ENCODE data around the gene BACE2. TPM values are rescaled to one million over a fixed set of nuclear protein-coding genes. Genes with fewer than 3 reads are reported as not detected.
A peak's percentile ranks its signal among the peaks of the same experiment; 100 is the strongest.

Gene BACE2
- total and polyA plus RNA-seq, 11 donors, result 3.8 to 30.3 (median 15.6) TPM

DNA sequence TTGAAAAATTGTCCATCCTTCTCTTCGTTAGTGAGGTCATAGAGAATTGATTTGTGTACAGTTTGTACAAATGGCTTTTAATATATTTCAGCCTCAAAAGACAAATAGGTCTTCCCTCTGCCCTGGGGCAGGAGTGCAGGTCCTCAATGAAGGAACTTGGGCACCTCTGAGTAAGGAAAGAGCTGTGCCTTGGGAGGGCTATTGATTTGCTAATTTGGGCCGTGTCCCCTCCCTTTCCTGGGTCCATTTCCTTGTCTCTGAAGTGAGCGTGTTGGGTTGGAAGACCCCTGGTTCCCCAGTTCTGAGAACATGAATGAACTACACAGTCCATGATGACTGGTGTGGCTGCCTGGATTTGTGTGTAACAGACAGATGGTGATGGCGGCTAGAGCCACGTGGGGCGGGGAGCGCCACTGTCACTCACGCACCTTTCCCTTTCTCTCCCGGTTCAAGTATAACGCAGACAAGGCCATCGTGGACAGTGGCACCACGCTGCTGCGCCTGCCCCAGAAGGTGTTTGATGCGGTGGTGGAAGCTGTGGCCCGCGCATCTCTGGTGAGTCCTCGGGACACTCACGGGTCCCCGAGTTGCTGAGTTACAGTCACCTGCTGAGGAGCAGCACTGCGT, 77.7 kb downstream of the BACE2 start:
- ATAC-seq (no peak), DNase-seq (no peak)
- Histone ChIP-seq H3K4me3 (no peak overlapping the region), H3K27ac (no peak overlapping the region), H3K9me3 (no peaks in the 10 kb centered on the region), H3K36me3 (peaks cover 0 to 64% (median 20%) of the 10 kb centered on the region in 9 donors), H3K27me3 (no peaks in the 10 kb centered on the region), H3K4me1 (peaks cover 0 to 13% (median 0%) of the 10 kb centered on the region in 12 donors)
- 93 to 95% (median 94%) methylated on average over 16 to 20 of the region's 20 CpGs for WGBS, 4 donors
- intact Hi-C loops (cut with DNase I), result loop anchor here in 1 of 10 donors (10.0 kb wide), 1 partner anchor 71 kb away; no protein-coding TSS in a partner anchor
- TF ChIP-seq POLR2A (IDR thresholded peaks at IDR 0.05), result no peak
- TF ChIP-seq CTCF (IDR thresholded peaks at IDR 0.05), result no peak

GRCh38 chr21:41246808-41247207, 78.8 kb downstream of the BACE2 start:
- H3K4me3 ChIP-seq, result no peak overlapping the region
- TF ChIP-seq POLR2A (IDR thresholded peaks at IDR 0.05), result no peak
- TF ChIP-seq CTCF (IDR thresholded peaks at IDR 0.05), result no peak
- H3K27ac ChIP-seq, result peak overlapping the region in 2 of 12 donors; percentile 50 to 68
- no peak for DNase-seq
- H3K9me3 ChIP-seq, result no peaks in the 10 kb centered on the region
- H3K4me1 ChIP-seq, result peaks cover 0 to 13% (median 0%) of the 10 kb centered on the region in 12 donors
- 95 to 97% (median 96%) methylated on average over 13 of the region's 13 CpGs for WGBS, 4 donors
- no peaks in the 10 kb centered on the region for H3K27me3 ChIP-seq
- peaks cover 4 to 65% (median 26%) of the 10 kb centered on the region in 9 donors for H3K36me3 ChIP-seq
- no peak for ATAC-seq
- intact Hi-C loops (cut with DNase I), result loop anchor here in 1 of 10 donors (10.0 kb wide), 1 partner anchor 72 kb away; no protein-coding TSS in a partner anchor

- Histone ChIP-seq H3K4me1 (peaks cover 0 to 13% (median 0%) of the 10 kb centered on the region in 12 donors), H3K36me3 (peaks cover 4 to 68% (median 33%) of the 10 kb centered on the region in 9 donors), H3K9me3 (peaks cover 0 to under 1% (median 0%) of the 10 kb centered on the region in 12 donors), H3K27me3 (no peaks in the 10 kb centered on the region), H3K27ac (peak overlapping the region in 2 of 12 donors; percentile 50 to 76), H3K4me3 (peak overlapping the region in 1 of 12 donors; percentile 5)
- DNase-seq (peak in 3 of 5 donors; percentile 23 to 49 (median 31)), ATAC-seq (peak; percentile 56 to 87 (median 74))
- 76 to 88% (median 79%) methylated on average over 39 to 44 of the region's 44 CpGs for WGBS, 4 donors
- intact Hi-C loops (cut with DNase I), result loop anchor here in 1 of 10 donors (10.0 kb wide), 1 partner anchor 73 kb away; no protein-coding TSS in a partner anchor
- no peak for TF ChIP-seq CTCF (IDR thresholded peaks at IDR 0.05)
These were observed 79.9 kb downstream of the BACE2 start for GRCh38 chr21:41247561-41248545.
